Esophagus squamous epithelium (tissue), 4 donors: ENCODE measurements around the gene UVSSA.

Experiments
- POLR2A ChIP-seq, 4 donors: fragments of 450-650 bp; IDR thresholded peaks; one replicate each; pipeline ENCODE4 v1.6.1; 2017; ENCODE audit warnings: antibody characterized with exemption in 4 of 4, mild to moderate bottlenecking in 4 of 4, moderate library complexity in 3 of 4
- TF ChIP-seq, protein P1 (sequence below), 6 experiments: fragments of 450-650 bp in 4 of 6; fragments of 200-600 bp in 2 of 6; sonication (generic) in 2 of 6; IDR thresholded peaks; one replicate each; pipeline ENCODE4 v1.5.1; 2016 to 2019; ENCODE audit warnings: antibody characterized with exemption in 6 of 6, mild to moderate bottlenecking in 4 of 6, moderate library complexity in 4 of 6

DNA sequence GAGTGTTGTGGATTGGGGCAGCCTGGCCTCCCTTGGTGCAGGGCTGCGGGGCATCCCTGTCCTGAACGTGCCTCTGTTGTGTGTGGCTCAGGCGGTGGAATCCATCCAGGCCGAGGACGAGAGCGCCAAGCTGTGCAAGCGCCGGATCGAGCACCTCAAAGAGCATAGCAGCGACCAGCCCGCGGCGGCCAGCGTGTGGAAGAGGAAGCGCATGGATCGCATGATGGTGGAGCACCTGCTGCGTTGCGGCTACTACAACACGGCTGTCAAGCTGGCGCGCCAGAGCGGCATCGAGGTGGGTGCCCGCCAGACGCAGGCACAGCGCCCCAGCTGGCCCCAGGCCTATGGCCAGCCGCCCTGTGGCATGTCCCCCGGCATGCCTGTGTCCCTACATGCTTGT lies 31.7 kb upstream of the UVSSA start:
- TF ChIP-seq, protein P1, sequence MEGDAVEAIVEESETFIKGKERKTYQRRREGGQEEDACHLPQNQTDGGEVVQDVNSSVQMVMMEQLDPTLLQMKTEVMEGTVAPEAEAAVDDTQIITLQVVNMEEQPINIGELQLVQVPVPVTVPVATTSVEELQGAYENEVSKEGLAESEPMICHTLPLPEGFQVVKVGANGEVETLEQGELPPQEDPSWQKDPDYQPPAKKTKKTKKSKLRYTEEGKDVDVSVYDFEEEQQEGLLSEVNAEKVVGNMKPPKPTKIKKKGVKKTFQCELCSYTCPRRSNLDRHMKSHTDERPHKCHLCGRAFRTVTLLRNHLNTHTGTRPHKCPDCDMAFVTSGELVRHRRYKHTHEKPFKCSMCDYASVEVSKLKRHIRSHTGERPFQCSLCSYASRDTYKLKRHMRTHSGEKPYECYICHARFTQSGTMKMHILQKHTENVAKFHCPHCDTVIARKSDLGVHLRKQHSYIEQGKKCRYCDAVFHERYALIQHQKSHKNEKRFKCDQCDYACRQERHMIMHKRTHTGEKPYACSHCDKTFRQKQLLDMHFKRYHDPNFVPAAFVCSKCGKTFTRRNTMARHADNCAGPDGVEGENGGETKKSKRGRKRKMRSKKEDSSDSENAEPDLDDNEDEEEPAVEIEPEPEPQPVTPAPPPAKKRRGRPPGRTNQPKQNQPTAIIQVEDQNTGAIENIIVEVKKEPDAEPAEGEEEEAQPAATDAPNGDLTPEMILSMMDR (IDR thresholded peaks at IDR 0.05) = no peak
- TF ChIP-seq POLR2A (IDR thresholded peaks at IDR 0.05) = no peak
